Neural cell (in vitro differentiated cells): Measurements from ENCODE around the gene RFC5. TPM values are rescaled to one million over a fixed set of nuclear protein-coding genes. Genes with fewer than 3 reads are reported as not detected.
A peak's percentile ranks its signal among the peaks of the same experiment; 100 is the strongest.

Experiments
- H2AFZ ChIP-seq: fragments of 200-600, 300-800 bp; sonication (generic), shearing (Covaris generic); 2 replicates; pipeline ENCODE4 v1.6.0; 2014; ENCODE audit warnings: low read depth, mild to moderate bottlenecking, antibody characterized with exemption, low read length, moderate library complexity
- H3F3A ChIP-seq: fragments of 200-600 bp; shearing (Covaris generic); 2 replicates; pipeline ENCODE4 v1.6.1; 2016; ENCODE audit warnings: mild to moderate bottlenecking, moderate library complexity, mixed read lengths, antibody characterized with exemption, low read length; ENCODE audit not compliant: insufficient read depth, poor library complexity, severe bottlenecking
- H3K27ac ChIP-seq: fragments of 200-600, 300-800 bp; sonication (generic), shearing (Covaris generic); 2 replicates; pipeline ENCODE4 v1.5.1; 2014; ENCODE audit warnings: mild to moderate bottlenecking, low read length, moderate library complexity
- H3K27me3 ChIP-seq: fragments of 300-800, 200-600 bp; sonication (generic), shearing (Covaris generic); 2 replicates; pipeline ENCODE4 v1.6.0; 2014; ENCODE audit warnings: mild to moderate bottlenecking, low read depth, low read length, moderate library complexity; ENCODE audit not compliant: insufficient read depth
- H3K36me3 ChIP-seq: fragments of 300-800, 200-600 bp; sonication (generic), shearing (Covaris generic); 2 replicates; pipeline ENCODE4 v1.5.1; 2014; ENCODE audit warnings: mild to moderate bottlenecking, antibody characterized with exemption, low read length, moderate library complexity; ENCODE audit not compliant: insufficient read depth
- H3K4me2 ChIP-seq: fragments of 300-800, 200-600 bp; sonication (generic), shearing (Covaris generic); 2 replicates; pipeline ENCODE4 v1.6.0; 2014; ENCODE audit warnings: mild to moderate bottlenecking, low read length
- H3K4me3 ChIP-seq: fragments of 300-800, 200-600 bp; sonication (generic), shearing (Covaris generic); 2 replicates; pipeline ENCODE4 v1.5.1; 2014; ENCODE audit warnings: mild to moderate bottlenecking, low read length, moderate library complexity
- H3K79me2 ChIP-seq: fragments of 200-600 bp; shearing (Covaris generic); replicated peaks from 2 replicates; pipeline ENCODE4 v1.6.0; 2014; ENCODE audit warnings: mild to moderate bottlenecking, low read length, moderate library complexity; ENCODE audit not compliant: insufficient read depth
- H3K9ac ChIP-seq: fragments of 300-800, 200-600 bp; sonication (generic), shearing (Covaris generic); 2 replicates; pipeline ENCODE4 v1.6.1; 2016; ENCODE audit warnings: mild to moderate bottlenecking, low read length, mixed read lengths
- H3K9me2 ChIP-seq: fragments of 200-600 bp; shearing (Covaris generic); 2 replicates; pipeline ENCODE4 v1.6.1; 2016; ENCODE audit warnings: mild to moderate bottlenecking, low read length, mixed read lengths; ENCODE audit not compliant: insufficient read depth
- H3K9me3 ChIP-seq: fragments of 200-600, 300-800 bp; sonication (generic), shearing (Covaris generic); 2 replicates; pipeline ENCODE4 v1.6.1; 2016; ENCODE audit warnings: mild to moderate bottlenecking, mixed run types, low read length, moderate library complexity, mixed read lengths
- H4K20me1 ChIP-seq: fragments of 200-600 bp; shearing (Covaris generic); 2 replicates; pipeline ENCODE4 v1.6.1; 2016; ENCODE audit warnings: mild to moderate bottlenecking, mixed run types; ENCODE audit not compliant: insufficient read depth
- CTCF ChIP-seq: fragments of 450-650 bp; IDR thresholded peaks from 2 replicates; pipeline ENCODE4 v1.5.1; 2014; ENCODE audit warnings: antibody characterized with exemption, mild to moderate bottlenecking, moderate library complexity; ENCODE audit not compliant: poor library complexity, severe bottlenecking
- EP300 ChIP-seq: fragments of 450-650 bp; conservative IDR thresholded peaks from 2 replicates; pipeline ENCODE4 v1.6.1; 2014; ENCODE audit warnings: antibody characterized with exemption, mild to moderate bottlenecking, moderate library complexity; ENCODE audit not compliant: poor library complexity, severe bottlenecking
- MXI1 ChIP-seq: fragments of 450-650 bp; conservative IDR thresholded peaks from 2 replicates; pipeline ENCODE4 v1.6.1; 2014; ENCODE audit warnings: antibody characterized with exemption, mild to moderate bottlenecking; ENCODE audit not compliant: poor library complexity, severe bottlenecking
- POLR2AphosphoS5 ChIP-seq: IDR thresholded peaks from 2 replicates; pipeline ENCODE4 v1.6.1; 2012
- RAD21 ChIP-seq: fragments of 450-650 bp; conservative IDR thresholded peaks from 2 replicates; pipeline ENCODE4 v1.6.1; 2014; ENCODE audit warnings: antibody characterized with exemption, mild to moderate bottlenecking, moderate library complexity
- SMC3 ChIP-seq: fragments of 450-650 bp; conservative IDR thresholded peaks from 2 replicates; pipeline ENCODE4 v1.6.1; 2014; ENCODE audit warnings: antibody characterized with exemption, mild to moderate bottlenecking, moderate library complexity; ENCODE audit not compliant: poor library complexity
- TAF1 ChIP-seq: IDR thresholded peaks from 2 replicates; pipeline ENCODE4 v1.6.1; 2012; ENCODE audit warnings: low read depth
- polyA plus RNA-seq: library from polyadenylated mRNA; depleted of rRNA; stranded (reverse); fragments of >200 nt; gene quantifications from 2 replicates; pipeline ENCODE4 v1.2.3, GENCODE V29; 2014
- TF ChIP-seq, protein P1 (sequence below): IDR thresholded peaks from 2 replicates; pipeline ENCODE4 v1.6.1; 2012; ENCODE audit warnings: borderline replicate concordance

The RFC5 gene
- polyA plus RNA-seq, 1 donor from 2014 or later: 39.4 TPM

- no peak overlapping the region for H3K4me2 ChIP-seq
- no peak overlapping the region for H3K27ac ChIP-seq
- H3F3A ChIP-seq: no peaks in the 10 kb centered on the region
- no peak for TF ChIP-seq RAD21
- no peak for TF ChIP-seq TAF1
- H4K20me1 ChIP-seq: no peaks in the 10 kb centered on the region
- no peaks in the 10 kb centered on the region for H3K36me3 ChIP-seq
- no peak overlapping the region for H2AFZ ChIP-seq
- H3K9me3 ChIP-seq: no peaks in the 10 kb centered on the region
- peaks cover 24% of the 10 kb centered on the region for H3K79me2 ChIP-seq
- no peak overlapping the region for H3K9ac ChIP-seq
- no peaks in the 10 kb centered on the region for H3K9me2 ChIP-seq
- H3K27me3 ChIP-seq: no peaks in the 10 kb centered on the region
- H3K4me3 ChIP-seq: peak overlapping the region; percentile 90
Observed at GRCh38 chr12:118063576-118064391, 47.3 kb downstream of the RFC5 start.

DNA sequence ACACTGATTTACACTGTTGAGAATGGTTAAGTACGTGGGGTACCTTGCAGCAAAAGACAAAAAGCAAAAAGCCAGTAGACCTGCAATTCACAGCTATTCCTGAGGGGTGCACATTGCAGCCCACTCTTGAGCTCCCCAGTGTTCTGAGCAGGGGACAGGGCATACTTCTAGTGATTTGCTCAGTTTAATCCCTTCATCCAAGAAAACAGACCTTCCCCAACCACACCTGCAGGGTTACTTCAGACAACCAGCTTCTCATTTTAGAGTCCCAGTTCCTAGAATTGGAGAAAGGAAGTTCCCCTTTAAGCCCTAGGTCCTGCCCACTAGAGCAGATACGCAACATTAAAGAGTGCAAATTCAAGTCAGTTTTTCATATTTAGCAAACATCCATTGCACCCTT is 48.1 kb downstream of the RFC5 start:
- Histone ChIP-seq H3K9me2 (no peaks in the 10 kb centered on the region), H3K27me3 (no peaks in the 10 kb centered on the region), H3K9ac (no peak overlapping the region), H2AFZ (no peak overlapping the region), H3K79me2 (peaks cover 16% of the 10 kb centered on the region), H4K20me1 (no peaks in the 10 kb centered on the region), H3K27ac (no peak overlapping the region), H3K9me3 (no peaks in the 10 kb centered on the region), H3F3A (no peaks in the 10 kb centered on the region), H3K36me3 (no peaks in the 10 kb centered on the region), H3K4me3 (no peak overlapping the region), H3K4me2 (no peak overlapping the region)
- TF ChIP-seq TAF1: no peak
- TF ChIP-seq CTCF: peak; percentile 36
- no peak for TF ChIP-seq MXI1
- TF ChIP-seq POLR2AphosphoS5: no peak
- TF ChIP-seq, protein P1, sequence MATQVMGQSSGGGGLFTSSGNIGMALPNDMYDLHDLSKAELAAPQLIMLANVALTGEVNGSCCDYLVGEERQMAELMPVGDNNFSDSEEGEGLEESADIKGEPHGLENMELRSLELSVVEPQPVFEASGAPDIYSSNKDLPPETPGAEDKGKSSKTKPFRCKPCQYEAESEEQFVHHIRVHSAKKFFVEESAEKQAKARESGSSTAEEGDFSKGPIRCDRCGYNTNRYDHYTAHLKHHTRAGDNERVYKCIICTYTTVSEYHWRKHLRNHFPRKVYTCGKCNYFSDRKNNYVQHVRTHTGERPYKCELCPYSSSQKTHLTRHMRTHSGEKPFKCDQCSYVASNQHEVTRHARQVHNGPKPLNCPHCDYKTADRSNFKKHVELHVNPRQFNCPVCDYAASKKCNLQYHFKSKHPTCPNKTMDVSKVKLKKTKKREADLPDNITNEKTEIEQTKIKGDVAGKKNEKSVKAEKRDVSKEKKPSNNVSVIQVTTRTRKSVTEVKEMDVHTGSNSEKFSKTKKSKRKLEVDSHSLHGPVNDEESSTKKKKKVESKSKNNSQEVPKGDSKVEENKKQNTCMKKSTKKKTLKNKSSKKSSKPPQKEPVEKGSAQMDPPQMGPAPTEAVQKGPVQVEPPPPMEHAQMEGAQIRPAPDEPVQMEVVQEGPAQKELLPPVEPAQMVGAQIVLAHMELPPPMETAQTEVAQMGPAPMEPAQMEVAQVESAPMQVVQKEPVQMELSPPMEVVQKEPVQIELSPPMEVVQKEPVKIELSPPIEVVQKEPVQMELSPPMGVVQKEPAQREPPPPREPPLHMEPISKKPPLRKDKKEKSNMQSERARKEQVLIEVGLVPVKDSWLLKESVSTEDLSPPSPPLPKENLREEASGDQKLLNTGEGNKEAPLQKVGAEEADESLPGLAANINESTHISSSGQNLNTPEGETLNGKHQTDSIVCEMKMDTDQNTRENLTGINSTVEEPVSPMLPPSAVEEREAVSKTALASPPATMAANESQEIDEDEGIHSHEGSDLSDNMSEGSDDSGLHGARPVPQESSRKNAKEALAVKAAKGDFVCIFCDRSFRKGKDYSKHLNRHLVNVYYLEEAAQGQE: no peak
- TF ChIP-seq RAD21: no peak
- no peak for TF ChIP-seq EP300

DNA sequence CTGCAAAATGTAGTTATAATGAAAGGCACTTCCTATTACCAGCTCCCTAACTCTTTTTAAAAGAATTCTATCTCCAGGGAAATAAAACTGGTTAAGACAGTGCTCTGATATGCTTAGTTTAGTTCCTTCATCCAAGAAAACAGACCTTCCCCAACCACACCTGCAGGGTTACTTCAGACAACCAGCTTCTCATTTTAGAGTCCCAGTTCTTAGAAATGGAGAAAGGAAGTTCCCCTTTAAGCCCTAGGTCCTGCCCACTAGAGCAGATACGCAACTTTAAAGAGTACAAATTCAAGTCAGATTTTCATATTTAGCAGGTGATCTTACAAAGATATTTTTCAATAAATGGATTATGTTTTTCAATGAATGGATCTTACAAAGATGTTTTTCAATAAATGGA is 48.9 kb downstream of the RFC5 start:
- no peak overlapping the region for H3K27ac ChIP-seq
- no peaks in the 10 kb centered on the region for H3F3A ChIP-seq
- H3K9me2 ChIP-seq: no peaks in the 10 kb centered on the region
- no peaks in the 10 kb centered on the region for H3K9me3 ChIP-seq
- H2AFZ ChIP-seq: no peak overlapping the region
- H3K4me3 ChIP-seq: no peak overlapping the region
- H3K36me3 ChIP-seq: no peaks in the 10 kb centered on the region
- no peak for TF ChIP-seq SMC3
- no peaks in the 10 kb centered on the region for H3K27me3 ChIP-seq
- H4K20me1 ChIP-seq: no peaks in the 10 kb centered on the region
- H3K4me2 ChIP-seq: no peak overlapping the region
- peaks cover 16% of the 10 kb centered on the region for H3K79me2 ChIP-seq
- H3K9ac ChIP-seq: no peak overlapping the region
